GM23338 (cell line): Measurements from ENCODE around the gene HARS1. TPM values are rescaled to one million over a fixed set of nuclear protein-coding genes. Genes with fewer than 3 reads are reported as not detected.

Source experiments
- ATAC-seq: fragments of 200-7000 bp; cut with Tn5 transposase; 3 replicates; pipeline ENCODE4 v1.9.1; 2020
- DNase-seq: peaks from one replicate; pipeline ENCODE4 v3.0.0-alpha.2; 2015; ENCODE audit warnings: low spot score
- H2AFZ ChIP-seq: fragments of 200-600 bp; sonication (generic); 2 replicates; pipeline ENCODE4 v1.8.0; 2016; ENCODE audit warnings: antibody characterized with exemption, mild to moderate bottlenecking, moderate library complexity
- H3F3A ChIP-seq: fragments of 200-600 bp; sonication (generic); replicated peaks from 2 replicates; pipeline ENCODE4 v1.8.0; 2017; ENCODE audit warnings: antibody characterized with exemption, mixed run types, low read depth
- H3K27ac ChIP-seq: fragments of 200-600 bp; sonication (generic); 2 replicates; pipeline ENCODE4 v1.6.1; 2016; ENCODE audit warnings: low read depth
- H3K27me3 ChIP-seq: fragments of 200-600 bp; sonication (generic); 2 replicates; pipeline ENCODE4 v1.8.0; 2016; ENCODE audit warnings: mild to moderate bottlenecking, mixed run types, moderate library complexity; ENCODE audit not compliant: insufficient read depth
- H3K36me3 ChIP-seq: fragments of 200-600 bp; sonication (generic); 2 replicates; pipeline ENCODE4 v1.8.0; 2016; ENCODE audit warnings: mild to moderate bottlenecking; ENCODE audit not compliant: insufficient read depth
- H3K4me1 ChIP-seq: fragments of 200-600 bp; sonication (generic); 2 replicates; pipeline ENCODE4 v1.8.0; 2016; ENCODE audit warnings: mild to moderate bottlenecking, moderate library complexity; ENCODE audit not compliant: insufficient read depth
- H3K4me2 ChIP-seq: fragments of 200-600 bp; sonication (generic); 2 replicates; pipeline ENCODE4 v1.7.1; 2017; ENCODE audit warnings: mixed run types
- H3K4me3 ChIP-seq: fragments of 200-600 bp; sonication (generic); 2 replicates; pipeline ENCODE4 v1.6.1; 2016; ENCODE audit warnings: mixed run types
- H3K79me2 ChIP-seq: fragments of 200-600 bp; sonication (generic); replicated peaks from 2 replicates; pipeline ENCODE4 v1.8.0; 2017; ENCODE audit warnings: mild to moderate bottlenecking; ENCODE audit not compliant: insufficient read depth
- H3K9me2 ChIP-seq: fragments of 200-600 bp; sonication (generic); 2 replicates; pipeline ENCODE4 v1.8.0; 2017; ENCODE audit not compliant: insufficient read depth
- H4K20me1 ChIP-seq: fragments of 200-600 bp; sonication (generic); replicated peaks from 2 replicates; pipeline ENCODE4 v1.8.0; 2017; ENCODE audit warnings: mild to moderate bottlenecking; ENCODE audit not compliant: insufficient read depth
- H3K27ac Mint-ChIP-seq: 2 replicates; pipeline ENCODE4 v1.8.0; 2020; ENCODE audit warnings: inconsistent platforms, mild to moderate bottlenecking, moderate library complexity, mixed read lengths
- H3K27me3 Mint-ChIP-seq: 3 replicates; pipeline ENCODE4 v1.8.0; 2022; ENCODE audit warnings: low read depth, mild to moderate bottlenecking, moderate library complexity, mixed read lengths, inconsistent platforms; ENCODE audit not compliant: insufficient read depth, poor library complexity
- H3K36me3 Mint-ChIP-seq: 3 replicates; pipeline ENCODE4 v1.8.0; 2021; ENCODE audit warnings: low read depth, mild to moderate bottlenecking, inconsistent platforms, moderate library complexity, mixed read lengths
- H3K4me1 Mint-ChIP-seq: 3 replicates; pipeline ENCODE4 v1.8.0; 2020; ENCODE audit warnings: mild to moderate bottlenecking, inconsistent platforms, mixed read lengths
- H3K4me3 Mint-ChIP-seq: 3 replicates; pipeline ENCODE4 v1.8.0; 2021; ENCODE audit warnings: moderate library complexity, mild to moderate bottlenecking, inconsistent platforms, mixed read lengths
- H3K9me3 Mint-ChIP-seq: 3 replicates; pipeline ENCODE4 v1.8.0; 2020; ENCODE audit warnings: moderate library complexity, mild to moderate bottlenecking, inconsistent platforms, mixed read lengths
- CREB1 ChIP-seq: fragments of 250-450 bp; sonication (Bioruptor Pico); IDR thresholded peaks from 2 replicates; pipeline ENCODE4 v1.5.0; 2020; ENCODE audit warnings: low read depth, mild to moderate bottlenecking, moderate library complexity
- CTCF ChIP-seq, 2 experiments: fragments of 200-600 bp in 1 of 2; sonication (generic) in 1 of 2; conservative IDR thresholded peaks; 2 replicates each; pipeline versions ENCODE4 v1.5.1 to v1.6.1; 2016 to 2017; ENCODE audit warnings: antibody characterized with exemption in 2 of 2, low read depth in 2 of 2, mild to moderate bottlenecking in 2 of 2, moderate library complexity in 1 of 2
- EZH2 ChIP-seq: fragments of 200-600 bp; sonication (generic); IDR thresholded peaks from one replicate; pipeline ENCODE4 v1.8.0; 2017; ENCODE audit warnings: antibody characterized with exemption, mild to moderate bottlenecking, low read depth; ENCODE audit not compliant: unreplicated experiment
- JUNB ChIP-seq: IDR thresholded peaks from one replicate; pipeline ENCODE4 v1.6.1; 2016; ENCODE audit warnings: antibody characterized with exemption; ENCODE audit not compliant: unreplicated experiment
- NANOG ChIP-seq: IDR thresholded peaks from 2 replicates; pipeline ENCODE4 v1.6.1; 2016; ENCODE audit warnings: antibody characterized with exemption, borderline replicate concordance
- STAT1 ChIP-seq: IDR thresholded peaks from one replicate; pipeline ENCODE4 v1.6.1; 2016; ENCODE audit warnings: antibody characterized with exemption; ENCODE audit not compliant: unreplicated experiment
- ZNF462 ChIP-seq: fragments of 250-450 bp; sonication (Bioruptor Pico); IDR thresholded peaks from 2 replicates; pipeline ENCODE4 v1.5.0; 2020; ENCODE audit warnings: mild to moderate bottlenecking, moderate library complexity
- polyA plus RNA-seq: library from polyadenylated mRNA; unstranded; fragments of >200 nt; fragmentation: Nextera tagmentation; extraction: Ambion mirVana; gene quantifications from 2 replicates; pipeline ENCODE4 v1.2.1, GENCODE V29; 2016
- total RNA-seq: library from RNA; depleted of rRNA; stranded (reverse); fragments of >200 nt; shearing (Covaris generic); gene quantifications from 2 replicates; pipeline ENCODE4 v1.2.3, GENCODE V29; 2014
- TF ChIP-seq, protein P1 (sequence below): IDR thresholded peaks from 2 replicates; pipeline ENCODE4 v1.6.1; 2016; ENCODE audit warnings: antibody characterized with exemption

The HARS1 gene
- total and polyA plus RNA-seq, 2 experiments from 2014 or later = 51.6 to 57.8 TPM

DNA sequence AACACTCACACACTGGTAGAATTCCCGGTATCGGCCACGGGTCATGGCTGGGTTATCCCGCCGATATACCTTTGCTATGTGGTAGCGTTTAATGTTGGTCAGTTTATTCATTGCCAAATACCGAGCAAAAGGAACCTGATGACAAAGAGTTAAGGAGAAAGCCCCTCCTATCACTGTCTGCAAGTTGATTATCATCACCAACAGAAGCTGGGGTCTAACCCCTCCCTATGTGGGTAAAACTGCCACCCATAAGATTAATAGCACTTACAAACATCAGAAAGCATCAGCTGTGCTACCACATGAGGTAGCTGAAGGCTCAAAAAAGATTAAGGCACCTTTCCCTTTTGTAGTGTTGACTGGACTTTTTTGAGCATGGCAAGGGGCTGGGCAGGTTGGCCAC is 12.2 kb downstream of the HARS1 start (continued):
- TF ChIP-seq, protein P1, sequence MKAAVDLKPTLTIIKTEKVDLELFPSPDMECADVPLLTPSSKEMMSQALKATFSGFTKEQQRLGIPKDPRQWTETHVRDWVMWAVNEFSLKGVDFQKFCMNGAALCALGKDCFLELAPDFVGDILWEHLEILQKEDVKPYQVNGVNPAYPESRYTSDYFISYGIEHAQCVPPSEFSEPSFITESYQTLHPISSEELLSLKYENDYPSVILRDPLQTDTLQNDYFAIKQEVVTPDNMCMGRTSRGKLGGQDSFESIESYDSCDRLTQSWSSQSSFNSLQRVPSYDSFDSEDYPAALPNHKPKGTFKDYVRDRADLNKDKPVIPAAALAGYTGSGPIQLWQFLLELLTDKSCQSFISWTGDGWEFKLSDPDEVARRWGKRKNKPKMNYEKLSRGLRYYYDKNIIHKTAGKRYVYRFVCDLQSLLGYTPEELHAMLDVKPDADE = no peak
- TF ChIP-seq EZH2 = no peak
- no peak for TF ChIP-seq STAT1

- H3K4me3 Mint-ChIP-seq = no peak overlapping the region
- Histone ChIP-seq H3K27ac (no peak overlapping the region), H3K4me3 (no peak overlapping the region), H3K4me2 (no peak overlapping the region), H3F3A (peaks cover 10% of the 10 kb centered on the region; the same call in 1 of the 2 replicates), H3K27me3 (no peaks in the 10 kb centered on the region), H3K9me2 (no peaks in the 10 kb centered on the region), H3K36me3 (peaks cover 14% of the 10 kb centered on the region), H4K20me1 (no peaks in the 10 kb centered on the region; the same call in 1 of the 2 replicates), H3K4me1 (no peaks in the 10 kb centered on the region), H3K79me2 (no peaks in the 10 kb centered on the region), H2AFZ (no peak overlapping the region)
- ATAC-seq = no peak
- H3K27ac Mint-ChIP-seq = no peak overlapping the region
- no peak for DNase-seq
- peaks cover 4% of the 10 kb centered on the region for H3K27me3 Mint-ChIP-seq
- peaks cover 62% of the 10 kb centered on the region for H3K36me3 Mint-ChIP-seq
- TF ChIP-seq EZH2 = no peak
- no peak for TF ChIP-seq JUNB
- no peak for TF ChIP-seq NANOG
- TF ChIP-seq, protein P1 = no peak
- H3K9me3 Mint-ChIP-seq = no peaks in the 10 kb centered on the region
- no peaks in the 10 kb centered on the region for H3K4me1 Mint-ChIP-seq
Observed at GRCh38 chr5:140677947-140678346, 13.2 kb downstream of the HARS1 start.

DNA sequence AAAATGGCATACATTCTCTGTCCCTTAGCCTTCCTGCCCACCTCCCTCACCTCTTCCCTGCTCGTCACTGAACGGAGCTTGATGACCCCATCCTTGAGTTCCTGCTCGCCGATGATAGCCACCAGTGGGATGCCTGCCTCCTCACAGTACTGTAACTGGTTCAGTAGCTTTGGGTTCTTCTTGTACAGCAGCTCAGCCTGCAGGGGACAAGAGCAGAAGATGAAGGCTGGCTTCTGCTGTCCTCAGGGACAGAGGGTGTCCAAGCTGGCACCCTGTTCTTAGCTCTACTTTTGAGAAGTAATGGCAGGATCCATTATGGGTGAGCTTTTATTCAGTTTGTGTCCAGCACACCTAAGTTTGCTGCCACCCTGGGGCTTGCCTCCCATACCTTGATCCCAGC is 16.5 kb downstream of the HARS1 start:
- peaks cover 6% of the 10 kb centered on the region for H3K4me1 ChIP-seq
- no peak for TF ChIP-seq NANOG
- no peak for TF ChIP-seq CREB1 (CRISPR knock-in tag)
- TF ChIP-seq EZH2 = no peak
- no peak for TF ChIP-seq CTCF (conservative IDR thresholded peaks at IDR 0.05; ENCODE audit: low read depth in 2 of 2)
- TF ChIP-seq ZNF462 = no peak

More for the DNA sequence above, 16.5 kb downstream of the HARS1 start:
- no peak for DNase-seq
- no peak overlapping the region for H3K27ac Mint-ChIP-seq
- no peak overlapping the region for H2AFZ ChIP-seq
- peaks cover 5% of the 10 kb centered on the region for H3K27me3 Mint-ChIP-seq
- no peaks in the 10 kb centered on the region for H3K9me2 ChIP-seq
- H3K4me3 Mint-ChIP-seq = no peak overlapping the region
- peaks cover 14% of the 10 kb centered on the region; the same call in 1 of the 2 replicates for H3F3A ChIP-seq
- peaks cover 14% of the 10 kb centered on the region; the same call in 1 of the 2 replicates for H3K36me3 ChIP-seq
- ATAC-seq = no peak
- H3K27me3 ChIP-seq = no peaks in the 10 kb centered on the region
- H3K79me2 ChIP-seq = no peaks in the 10 kb centered on the region
- no peak overlapping the region for H3K4me2 ChIP-seq
- peaks cover 72% of the 10 kb centered on the region for H3K36me3 Mint-ChIP-seq
- no peaks in the 10 kb centered on the region for H4K20me1 ChIP-seq
- no peak overlapping the region for H3K27ac ChIP-seq
- H3K9me3 Mint-ChIP-seq = no peaks in the 10 kb centered on the region
- H3K4me1 Mint-ChIP-seq = peaks cover 9% of the 10 kb centered on the region
- no peak overlapping the region for H3K4me3 ChIP-seq
